VCaP (cell line): Measurements from ENCODE around the gene EMP2.
"Not testable (repeated sequence)": the region's sequence is repeated elsewhere in the genome, so short reads cannot be mapped to it uniquely, and the experiment has no call there.

Experiments used
- H3K27ac ChIP-seq: fragments of 450-650 bp; 2 replicates; pipeline ENCODE4 v1.5.1; 2017
- CTCF ChIP-seq: fragments of 450-650 bp; conservative IDR thresholded peaks from 2 replicates; pipeline ENCODE4 v1.5.1; 2017; ENCODE audit warnings: mild to moderate bottlenecking, moderate library complexity

The EMP2 gene

GRCh38 chr16:10534748-10535147 is 45.6 kb downstream of the EMP2 start:
- no peak for TF ChIP-seq CTCF
- no peak overlapping the region for H3K27ac ChIP-seq

GRCh38 chr16:10533612-10534011 is 46.8 kb downstream of the EMP2 start:
- H3K27ac ChIP-seq, result not testable (repeated sequence)

GRCh38 chr16:10531582-10531981 is 48.8 kb downstream of the EMP2 start:
- no peak overlapping the region for H3K27ac ChIP-seq
- TF ChIP-seq CTCF, result no peak

- TF ChIP-seq CTCF, result no peak
Measured at GRCh38 chr16:10530685-10531084, 49.7 kb downstream of the EMP2 start.

GRCh38 chr16:10529895-10530669 is 50.3 kb downstream of the EMP2 start:
- TF ChIP-seq CTCF, result no peak
- H3K27ac ChIP-seq, result no peak overlapping the region

More at GRCh38 chr16:10530685-10531084, 49.7 kb downstream of the EMP2 start:
- no peak overlapping the region for H3K27ac ChIP-seq

GRCh38 chr16:10528635-10529034 is 51.8 kb downstream of the EMP2 start:
- TF ChIP-seq CTCF, result no peak
- no peak overlapping the region for H3K27ac ChIP-seq

GRCh38 chr16:10526962-10527361 is 53.4 kb downstream of the EMP2 start:
- no peak for TF ChIP-seq CTCF
- no peak overlapping the region for H3K27ac ChIP-seq

GRCh38 chr16:10525214-10525825 is 55.1 kb downstream of the EMP2 start:
- TF ChIP-seq CTCF, result no peak
- H3K27ac ChIP-seq, result no peak overlapping the region
